GM19099 (cell line): ENCODE measurements around the gene CNTN5.

Experiments used
- POLR2A ChIP-seq: IDR thresholded peaks from 3 replicates; pipeline ENCODE4 v1.6.1; 2011; ENCODE audit warnings: low read depth; ENCODE audit not compliant: insufficient read length; ENCODE audit errors: extremely low read depth

CNTN5 gene

GRCh38 chr11:99229544-99229943 is 208.8 kb downstream of the CNTN5 start:
- no peak for TF ChIP-seq POLR2A

- TF ChIP-seq POLR2A = no peak
These were observed 213.8 kb downstream of the CNTN5 start for GRCh38 chr11:99234534-99234933.

GRCh38 chr11:99238401-99238800 is 217.7 kb downstream of the CNTN5 start:
- TF ChIP-seq POLR2A = no peak

- no peak for TF ChIP-seq POLR2A
These were observed 219.7 kb downstream of the CNTN5 start for GRCh38 chr11:99240192-99241030.

- no peak for TF ChIP-seq POLR2A
These were observed 220.3 kb downstream of the CNTN5 start for GRCh38 chr11:99241066-99241465.

- no peak for TF ChIP-seq POLR2A
These were observed 223.9 kb downstream of the CNTN5 start for GRCh38 chr11:99244613-99245012.

- no peak for TF ChIP-seq POLR2A
These were observed 225.4 kb downstream of the CNTN5 start for GRCh38 chr11:99246199-99246598.

GRCh38 chr11:99256614-99257013 is 235.9 kb downstream of the CNTN5 start:
- TF ChIP-seq POLR2A = no peak

GRCh38 chr11:99257131-99257530 is 236.4 kb downstream of the CNTN5 start:
- no peak for TF ChIP-seq POLR2A

- TF ChIP-seq POLR2A = no peak
These were observed 239.9 kb downstream of the CNTN5 start for GRCh38 chr11:99260696-99261095.

- TF ChIP-seq POLR2A = no peak
These were observed 248.1 kb downstream of the CNTN5 start for GRCh38 chr11:99268886-99269285.

GRCh38 chr11:99271527-99271926 is 250.8 kb downstream of the CNTN5 start:
- TF ChIP-seq POLR2A = no peak

GRCh38 chr11:99275521-99275920 is 254.8 kb downstream of the CNTN5 start:
- TF ChIP-seq POLR2A = no peak

- no peak for TF ChIP-seq POLR2A
These were observed 256.5 kb downstream of the CNTN5 start for GRCh38 chr11:99277281-99277680.

GRCh38 chr11:99279266-99279665 is 258.5 kb downstream of the CNTN5 start:
- TF ChIP-seq POLR2A = no peak

- TF ChIP-seq POLR2A = no peak
These were observed 260.6 kb downstream of the CNTN5 start for GRCh38 chr11:99281331-99281730.
